Loucy (cell line): Measurements from ENCODE around the gene DDX20.

Source experiments
- H2AFZ ChIP-seq: fragments of 200-600 bp; sonication (generic); 2 replicates; pipeline ENCODE4 v1.6.0; 2016; ENCODE audit warnings: antibody characterized with exemption, mild to moderate bottlenecking, low read length, moderate library complexity
- H3F3A ChIP-seq: fragments of 200-600 bp; 2 replicates; pipeline ENCODE4 v1.6.0; 2016; ENCODE audit warnings: antibody characterized with exemption, low read depth, mild to moderate bottlenecking
- H3K27me3 ChIP-seq: fragments of 200-600 bp; sonication (generic); 2 replicates; pipeline ENCODE4 v1.6.1; 2014; ENCODE audit warnings: low read length, mild to moderate bottlenecking; ENCODE audit not compliant: insufficient read depth, poor library complexity, severe bottlenecking
- H3K36me3 ChIP-seq: fragments of 200-600 bp; sonication (generic); 2 replicates; pipeline ENCODE4 v1.6.1; 2016; ENCODE audit warnings: low read length; ENCODE audit not compliant: insufficient read depth
- H3K4me1 ChIP-seq: fragments of 200-600 bp; sonication (generic); 2 replicates; pipeline ENCODE4 v1.5.1; 2014; ENCODE audit warnings: low read length, mild to moderate bottlenecking; ENCODE audit not compliant: insufficient read depth, poor library complexity, severe bottlenecking
- H3K4me2 ChIP-seq: fragments of 200-600 bp; sonication (generic); 2 replicates; pipeline ENCODE4 v1.6.0; 2014; ENCODE audit warnings: antibody characterized with exemption, low read length, low read depth, mild to moderate bottlenecking; ENCODE audit not compliant: poor library complexity, severe bottlenecking
- H3K4me3 ChIP-seq: fragments of 200-600 bp; sonication (generic); 2 replicates; pipeline ENCODE4 v1.5.1; 2014; ENCODE audit warnings: low read length, mild to moderate bottlenecking, mixed read lengths; ENCODE audit not compliant: poor library complexity, severe bottlenecking
- H3K79me2 ChIP-seq: fragments of 200-600 bp; sonication (generic); 2 replicates; pipeline ENCODE4 v1.6.1; 2014; ENCODE audit warnings: low read length; ENCODE audit not compliant: insufficient read depth
- H3K9ac ChIP-seq: fragments of 200-600 bp; sonication (generic); 2 replicates; pipeline ENCODE4 v1.6.0; 2014; ENCODE audit warnings: mild to moderate bottlenecking, low read depth, low read length, moderate library complexity; ENCODE audit not compliant: poor library complexity, severe bottlenecking
- H3K9me2 ChIP-seq: fragments of 200-600 bp; sonication (generic); replicated peaks from 2 replicates; pipeline ENCODE4 v1.6.1; 2016; ENCODE audit warnings: low read depth, low read length, mixed read lengths
- H3K9me3 ChIP-seq: fragments of 200-600 bp; sonication (generic); 2 replicates; pipeline ENCODE4 v1.6.1; 2014; ENCODE audit warnings: mild to moderate bottlenecking, antibody characterized with exemption, low read length, low read depth; ENCODE audit not compliant: insufficient read depth
- H4K20me1 ChIP-seq: fragments of 200-600 bp; sonication (generic); 2 replicates; pipeline ENCODE4 v1.6.0; 2014; ENCODE audit warnings: antibody characterized with exemption, low read length, mild to moderate bottlenecking; ENCODE audit not compliant: insufficient read depth, poor library complexity, severe bottlenecking
- EZH2phosphoT487 ChIP-seq: fragments of 200-600 bp; IDR thresholded peaks from 2 replicates; pipeline ENCODE4 v1.6.1; 2018; ENCODE audit warnings: antibody characterized with exemption, mild to moderate bottlenecking, moderate library complexity, borderline replicate concordance
- TF ChIP-seq, protein P1 (sequence below): fragments of 200-600 bp; sonication (generic); conservative IDR thresholded peaks from 2 replicates; pipeline ENCODE4 v1.5.1; 2014; ENCODE audit warnings: mild to moderate bottlenecking, antibody characterized with exemption, low read length

Gene DDX20

DNA sequence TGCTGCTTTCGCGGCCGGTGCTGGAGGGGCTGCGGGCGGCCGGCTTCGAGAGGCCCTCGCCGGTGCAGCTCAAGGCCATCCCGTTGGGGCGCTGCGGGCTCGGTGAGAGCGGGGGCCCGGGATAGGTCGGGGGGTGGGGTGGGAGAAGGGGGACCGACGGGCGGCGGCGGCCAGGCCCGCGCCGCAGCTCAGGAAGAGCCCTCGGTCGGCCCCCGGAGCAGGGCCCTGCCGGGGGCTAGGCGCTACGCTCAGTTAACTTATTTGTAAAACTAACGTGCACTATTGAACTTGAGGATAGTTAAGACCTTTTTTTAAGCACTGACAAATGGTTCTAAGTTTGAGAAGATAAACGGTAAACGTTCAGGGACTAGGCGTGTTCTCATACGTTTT is 418 bp downstream of the DDX20 start:
- H3K79me2 ChIP-seq = peaks cover 61% of the 10 kb centered on the region
- H3K9me3 ChIP-seq = no peaks in the 10 kb centered on the region
- H3K9ac ChIP-seq = peak overlapping the region; percentile 97
- H3K4me3 ChIP-seq = peak overlapping the region; percentile 95
- no peaks in the 10 kb centered on the region for H3K27me3 ChIP-seq
- H3K36me3 ChIP-seq = peaks cover 12% of the 10 kb centered on the region; the same call in 1 of the 2 replicates
- H3K9me2 ChIP-seq = no peaks in the 10 kb centered on the region
- peaks cover 25% of the 10 kb centered on the region for H4K20me1 ChIP-seq
- H3K4me1 ChIP-seq = peaks cover 37% of the 10 kb centered on the region
- TF ChIP-seq, protein P1, sequence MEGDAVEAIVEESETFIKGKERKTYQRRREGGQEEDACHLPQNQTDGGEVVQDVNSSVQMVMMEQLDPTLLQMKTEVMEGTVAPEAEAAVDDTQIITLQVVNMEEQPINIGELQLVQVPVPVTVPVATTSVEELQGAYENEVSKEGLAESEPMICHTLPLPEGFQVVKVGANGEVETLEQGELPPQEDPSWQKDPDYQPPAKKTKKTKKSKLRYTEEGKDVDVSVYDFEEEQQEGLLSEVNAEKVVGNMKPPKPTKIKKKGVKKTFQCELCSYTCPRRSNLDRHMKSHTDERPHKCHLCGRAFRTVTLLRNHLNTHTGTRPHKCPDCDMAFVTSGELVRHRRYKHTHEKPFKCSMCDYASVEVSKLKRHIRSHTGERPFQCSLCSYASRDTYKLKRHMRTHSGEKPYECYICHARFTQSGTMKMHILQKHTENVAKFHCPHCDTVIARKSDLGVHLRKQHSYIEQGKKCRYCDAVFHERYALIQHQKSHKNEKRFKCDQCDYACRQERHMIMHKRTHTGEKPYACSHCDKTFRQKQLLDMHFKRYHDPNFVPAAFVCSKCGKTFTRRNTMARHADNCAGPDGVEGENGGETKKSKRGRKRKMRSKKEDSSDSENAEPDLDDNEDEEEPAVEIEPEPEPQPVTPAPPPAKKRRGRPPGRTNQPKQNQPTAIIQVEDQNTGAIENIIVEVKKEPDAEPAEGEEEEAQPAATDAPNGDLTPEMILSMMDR = no peak
- TF ChIP-seq EZH2phosphoT487 = no peak
- H3F3A ChIP-seq = no peaks in the 10 kb centered on the region
- H3K4me2 ChIP-seq = peak overlapping the region; percentile 74
- H2AFZ ChIP-seq = peak overlapping the region; percentile 92

DNA sequence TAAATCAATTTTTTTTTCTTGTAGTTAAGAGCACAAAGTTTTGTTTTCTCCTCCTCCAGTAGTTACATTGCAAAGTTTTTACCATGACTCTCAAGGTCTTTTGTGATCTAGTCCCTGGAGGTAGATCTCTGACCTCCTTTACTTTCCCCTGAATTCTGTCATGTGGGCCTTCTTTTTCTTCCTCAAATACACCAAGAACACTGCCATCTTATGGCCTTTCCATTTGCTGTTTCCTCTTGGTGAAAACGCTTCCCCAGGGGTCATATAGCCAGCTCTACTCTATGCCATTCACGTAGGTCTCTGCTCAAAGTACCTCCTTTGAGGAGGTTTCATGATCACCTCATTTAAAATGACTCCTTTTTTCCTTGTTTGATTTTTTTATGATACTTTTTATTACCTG is 2.7 kb downstream of the DDX20 start:
- H3K4me2 ChIP-seq = peak overlapping the region; percentile 74
- H3K4me3 ChIP-seq = peak overlapping the region; percentile 95
- H3K79me2 ChIP-seq = peaks cover 64% of the 10 kb centered on the region
- peak overlapping the region; percentile 97 for H3K9ac ChIP-seq
- H4K20me1 ChIP-seq = peaks cover 25% of the 10 kb centered on the region
- no peaks in the 10 kb centered on the region for H3K9me3 ChIP-seq
- no peaks in the 10 kb centered on the region for H3F3A ChIP-seq
- H2AFZ ChIP-seq = no peak overlapping the region
- H3K27me3 ChIP-seq = no peaks in the 10 kb centered on the region
- H3K4me1 ChIP-seq = peaks cover 38% of the 10 kb centered on the region
- TF ChIP-seq, protein P1 = peak; percentile 62
- no peak for TF ChIP-seq EZH2phosphoT487
- peaks cover 31% of the 10 kb centered on the region for H3K36me3 ChIP-seq
- no peaks in the 10 kb centered on the region for H3K9me2 ChIP-seq

DNA sequence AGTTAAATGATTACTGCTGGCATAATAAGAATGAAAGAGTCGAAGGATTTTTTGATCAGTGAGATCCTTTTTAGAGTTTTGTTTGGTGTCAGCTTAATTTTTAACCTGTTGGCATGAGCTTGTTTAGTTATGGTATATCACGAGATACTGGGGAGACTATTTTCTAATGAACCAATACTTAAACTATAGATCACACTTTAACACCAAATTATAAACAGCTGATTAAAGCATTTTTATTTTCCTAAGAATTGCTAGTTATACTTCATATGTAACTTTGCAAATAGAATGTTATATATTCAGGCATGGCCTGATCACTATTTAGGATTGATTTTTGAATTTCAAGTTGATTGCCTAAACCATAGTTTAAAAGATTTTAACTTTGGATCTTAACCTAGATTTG is 6.0 kb downstream of the DDX20 start:
- Histone ChIP-seq H4K20me1 (peaks cover 16% of the 10 kb centered on the region), H3K4me1 (peaks cover 27% of the 10 kb centered on the region), H3K79me2 (peaks cover 44% of the 10 kb centered on the region), H3K36me3 (peaks cover 61% of the 10 kb centered on the region), H3K4me2 (no peak overlapping the region), H3K27me3 (no peaks in the 10 kb centered on the region), H3F3A (no peaks in the 10 kb centered on the region), H2AFZ (no peak overlapping the region), H3K9me3 (no peaks in the 10 kb centered on the region), H3K9ac (no peak overlapping the region), H3K4me3 (no peak overlapping the region), H3K9me2 (no peaks in the 10 kb centered on the region)
- TF ChIP-seq EZH2phosphoT487 = no peak
- TF ChIP-seq, protein P1 = no peak
